Stimulated activated CD4-positive, alpha-beta T cell treated with anti-CD3 and anti-CD28 coated beads, Interleukin-12 subunit alpha, Interleukin-12 subunit beta, amount 100 ng/mL, for 48 hours (primary cell): ENCODE data around the gene NPAS4.
"Not testable (repeated sequence)": the region's sequence is repeated elsewhere in the genome, so short reads cannot be mapped to it uniquely, and the experiment has no call there.

ENCODE experiments used
- DNase-seq, 3 donors: peaks; one replicate each; pipeline ENCODE4 v3.0.0-alpha.2; 2020; ENCODE audit warnings: low read depth in 2 of 3, low spot score in 1 of 3

The NPAS4 gene

DNA sequence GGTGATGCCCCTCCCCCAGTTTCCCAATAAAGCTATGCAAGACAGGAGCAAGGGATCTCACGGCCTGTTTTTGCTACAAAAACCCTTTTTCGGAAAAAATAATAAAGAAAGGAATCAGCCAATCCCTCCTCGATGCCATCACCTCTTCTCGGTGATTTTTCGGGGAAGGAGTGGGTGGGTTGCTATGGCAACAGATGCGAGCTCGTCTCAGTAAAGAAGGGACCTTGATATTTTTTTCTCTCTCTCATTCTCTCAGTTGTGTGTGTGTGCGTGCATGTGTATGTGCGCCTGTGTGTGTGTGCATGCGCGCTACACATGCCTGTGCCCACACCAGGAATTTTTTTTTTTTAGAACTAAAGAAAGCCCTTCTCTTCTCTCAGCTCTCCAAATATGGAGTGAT, 3.8 kb upstream of the NPAS4 start:
- DNase-seq: peak; percentile 25 to 37 (median 28)

DNA sequence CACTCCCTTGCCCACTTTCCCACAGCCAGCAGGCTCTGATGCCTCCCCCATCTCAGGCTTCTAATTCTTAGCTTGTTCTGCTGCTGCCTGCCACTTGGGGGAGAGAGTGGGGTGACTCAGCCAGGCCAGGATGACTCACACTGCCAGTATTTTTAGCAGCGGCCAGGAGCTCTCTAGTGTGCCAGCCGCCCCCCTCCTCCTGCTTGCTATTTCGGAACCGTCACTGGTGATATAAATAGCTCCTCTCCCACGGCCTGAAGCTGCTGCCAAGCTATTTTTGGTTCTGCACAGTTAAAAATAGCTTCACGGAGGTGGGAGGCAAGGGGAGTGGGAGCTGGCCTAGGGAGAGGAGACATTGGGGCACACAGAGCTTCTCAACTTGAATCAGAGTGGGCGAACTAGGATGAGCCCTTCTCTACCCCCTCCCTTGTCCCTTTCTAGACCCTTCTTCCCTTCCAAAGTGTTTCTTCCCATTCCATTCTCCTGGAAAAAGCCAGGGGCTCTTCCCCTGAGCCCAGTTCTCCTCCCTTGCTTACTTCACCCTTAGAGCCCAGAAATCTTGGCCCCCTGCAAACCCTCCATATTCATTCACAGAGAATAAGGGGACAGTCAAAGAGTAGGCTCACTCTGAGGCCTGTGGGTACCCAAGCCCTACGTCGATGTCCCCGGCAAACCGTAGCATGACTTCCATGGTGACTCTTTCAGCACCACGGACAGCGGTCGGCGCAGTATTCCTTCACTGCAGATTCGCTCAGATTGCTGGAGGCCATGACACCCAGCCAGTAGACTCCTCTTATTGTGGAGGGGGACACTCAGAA, 2.5 kb upstream of the NPAS4 start:
- DNase-seq: peak; percentile 66 to 75 (median 67)

DNA sequence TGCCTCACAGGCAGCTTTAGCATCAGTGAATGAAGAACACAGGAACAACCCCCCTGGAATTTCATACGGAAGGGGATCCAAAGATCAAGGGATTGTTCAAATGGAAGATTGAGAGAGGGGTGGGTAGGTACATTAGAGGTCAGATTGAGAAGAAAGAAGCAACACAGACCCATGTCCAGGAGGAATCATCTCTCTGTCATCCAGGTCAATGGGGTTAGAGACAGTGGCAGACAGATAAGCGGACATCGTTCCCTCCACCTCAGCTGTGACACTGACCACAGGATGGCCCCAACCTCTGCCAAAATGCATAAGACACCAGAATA, 1.9 kb upstream of the NPAS4 start:
- DNase-seq: no peak

DNA sequence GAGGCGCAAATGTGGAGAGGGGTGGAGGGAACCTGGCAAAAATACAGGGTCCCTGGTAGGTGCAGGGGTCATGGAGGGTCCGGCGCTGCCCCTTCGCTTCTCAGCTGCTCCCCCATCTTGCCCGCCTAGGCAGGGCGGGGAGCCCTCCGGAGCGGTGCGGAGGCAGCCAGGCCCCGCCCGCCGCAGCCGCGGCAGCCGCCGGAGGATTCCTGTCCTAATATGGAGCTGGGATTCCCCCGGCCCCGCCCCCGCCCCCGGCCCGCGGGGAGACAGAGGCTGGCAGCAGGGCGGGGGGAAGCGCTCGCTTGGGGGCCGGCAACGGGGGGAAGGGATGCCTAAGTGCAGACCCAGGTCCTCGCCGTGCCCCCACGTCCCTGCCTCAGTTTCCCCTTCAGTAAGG, 1.0 kb upstream of the NPAS4 start:
- DNase-seq: no peak

DNA sequence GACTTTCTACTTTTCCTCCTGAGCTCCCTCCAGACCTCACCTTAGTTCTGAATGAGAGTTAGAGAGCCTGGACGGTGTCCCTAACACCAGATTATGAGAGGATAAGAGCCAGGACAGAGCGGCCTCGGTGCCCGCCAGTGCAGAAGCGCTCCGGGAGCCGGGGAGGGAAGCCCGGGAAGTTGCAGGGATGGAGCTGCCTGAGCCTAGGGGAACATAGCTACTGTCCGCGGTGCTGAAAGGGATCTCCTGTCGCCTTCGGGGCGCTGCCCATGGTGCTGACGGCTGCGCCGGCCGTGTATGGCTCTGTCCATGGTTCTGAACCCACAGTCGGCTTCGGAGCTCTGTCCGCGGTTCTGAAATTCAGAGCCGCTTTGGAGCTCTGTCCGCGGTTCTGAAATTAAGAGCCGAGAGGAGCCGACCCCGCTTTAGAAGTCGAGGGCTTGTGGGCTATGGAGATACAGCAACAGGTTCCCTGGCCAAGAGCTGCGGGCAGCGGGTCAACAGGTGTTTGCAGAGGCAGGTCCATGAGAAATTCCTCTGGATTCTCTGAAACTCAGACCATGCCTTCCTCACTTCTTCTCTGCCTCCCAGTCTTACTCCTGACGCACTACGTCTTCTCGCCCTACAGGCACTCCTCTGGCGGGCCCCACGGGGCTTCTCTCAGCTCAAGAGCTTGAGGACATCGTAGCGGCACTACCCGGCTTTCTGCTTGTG, 814 bp downstream of the NPAS4 start:
- peak; percentile 71 to 94 (median 81) for DNase-seq

DNA sequence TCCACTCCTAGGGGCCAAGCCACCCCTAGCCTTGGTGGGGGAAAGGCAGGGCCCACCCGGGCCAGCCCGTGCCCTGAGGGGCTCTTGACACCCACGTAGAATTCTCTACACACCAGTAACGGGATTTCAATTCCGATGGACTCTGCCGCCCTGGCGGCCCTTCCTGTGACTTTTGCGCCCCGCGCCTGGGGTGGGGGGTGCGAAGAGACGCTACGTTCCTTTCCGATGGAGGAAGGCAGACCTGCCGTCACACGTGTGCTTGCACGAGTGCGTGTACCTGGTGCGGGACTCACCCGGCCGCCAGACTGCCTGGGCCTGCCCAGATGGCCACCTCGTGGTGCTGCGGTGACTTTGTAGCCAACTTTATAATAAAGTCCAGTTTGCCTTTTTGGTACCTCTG, 5.5 kb downstream of the NPAS4 start:
- DNase-seq: no peak

DNA sequence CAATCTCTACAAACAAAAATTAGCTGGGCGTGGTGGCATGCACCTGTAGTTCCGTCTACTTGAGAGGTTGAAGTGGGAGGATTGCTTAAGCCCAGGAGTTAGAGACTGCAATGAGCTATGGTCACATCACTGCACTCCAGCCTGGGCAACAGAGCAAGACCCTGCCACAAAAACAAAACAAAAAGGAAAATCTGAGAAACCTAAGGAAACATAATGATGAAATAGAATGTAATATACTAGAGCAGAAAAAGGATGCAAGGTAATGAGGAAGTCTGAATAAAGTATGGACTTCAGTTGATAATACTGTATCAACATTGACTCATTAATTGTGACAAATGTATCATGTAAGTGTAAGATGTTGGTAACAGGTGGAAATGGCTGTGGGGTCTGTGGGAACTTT, 8.1 kb downstream of the NPAS4 start:
- no peak for DNase-seq

DNA sequence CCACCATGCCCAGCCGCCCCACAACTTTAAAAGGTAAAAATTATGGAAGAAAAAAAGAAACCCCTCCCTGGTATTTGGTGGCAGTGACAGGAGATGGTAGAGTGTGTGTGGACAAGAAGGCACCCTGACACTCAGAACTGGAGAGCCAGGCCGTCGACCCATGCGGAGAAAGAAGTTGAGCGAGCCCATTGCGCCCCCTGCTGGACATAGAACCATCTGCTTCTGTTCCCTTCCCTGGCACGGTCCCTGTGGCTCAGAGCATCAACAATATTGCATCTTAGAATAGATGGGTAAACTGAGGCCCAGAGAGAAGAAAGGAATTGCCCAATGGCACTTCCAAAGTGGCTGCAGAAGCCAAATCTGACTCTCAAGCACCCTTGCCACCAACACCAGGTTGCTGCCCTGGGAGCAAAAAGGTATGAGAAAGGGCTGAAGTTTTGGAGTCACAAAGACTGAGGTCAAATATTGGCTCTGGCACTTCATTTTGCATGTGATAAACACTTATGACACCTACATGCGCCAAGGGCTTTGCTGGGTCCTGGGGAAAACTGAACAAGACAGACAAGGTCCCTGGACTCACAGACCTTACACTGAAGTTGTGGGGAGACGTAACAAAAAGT, 9.3 kb downstream of the NPAS4 start:
- peak; percentile 65 to 78 (median 68) for DNase-seq

DNA sequence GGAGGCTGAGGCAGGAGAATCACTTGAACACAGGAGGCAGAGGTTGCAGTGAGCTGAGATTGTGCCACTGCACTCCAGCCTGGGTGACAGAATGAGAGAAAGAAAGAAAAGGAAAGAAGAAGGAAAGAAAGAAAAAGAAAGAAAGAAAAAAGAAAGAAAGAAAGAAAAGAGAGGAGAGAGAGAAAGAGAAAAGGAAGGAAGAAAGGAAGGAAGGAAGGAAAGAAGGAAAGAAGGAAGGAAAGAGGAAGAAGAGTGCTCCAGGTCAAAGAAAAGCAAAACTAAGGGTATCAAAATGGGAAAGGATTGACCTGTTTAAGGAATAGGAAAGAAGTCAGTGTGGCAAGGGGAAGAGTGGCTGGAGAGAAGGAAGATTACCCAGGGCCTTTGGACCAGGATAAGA, 10.5 kb downstream of the NPAS4 start:
- DNase-seq: not testable (repeated sequence)

DNA sequence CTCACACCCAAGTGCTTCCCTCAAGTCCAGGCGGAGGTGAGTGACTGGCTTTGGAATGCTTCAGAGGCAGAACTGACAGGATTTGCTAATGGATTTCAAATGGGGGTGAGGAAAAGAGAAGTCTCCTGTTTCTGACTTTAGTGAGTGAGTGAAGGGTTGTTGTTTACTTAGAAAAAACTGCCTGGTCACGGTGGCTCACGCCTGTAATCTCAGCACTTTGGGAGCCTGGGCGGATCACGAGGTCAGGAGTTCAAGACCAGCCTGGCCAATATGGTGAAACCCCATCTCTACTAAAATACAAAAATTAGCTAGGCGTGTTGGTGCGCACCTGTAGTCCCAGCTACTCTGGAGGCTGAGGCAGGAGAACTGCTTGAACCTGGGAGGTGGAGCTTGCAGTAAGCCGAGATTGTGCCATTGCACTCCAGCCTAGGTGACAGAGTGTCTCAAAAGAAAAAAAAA, 11.1 kb downstream of the NPAS4 start:
- DNase-seq: not testable (repeated sequence)

DNA sequence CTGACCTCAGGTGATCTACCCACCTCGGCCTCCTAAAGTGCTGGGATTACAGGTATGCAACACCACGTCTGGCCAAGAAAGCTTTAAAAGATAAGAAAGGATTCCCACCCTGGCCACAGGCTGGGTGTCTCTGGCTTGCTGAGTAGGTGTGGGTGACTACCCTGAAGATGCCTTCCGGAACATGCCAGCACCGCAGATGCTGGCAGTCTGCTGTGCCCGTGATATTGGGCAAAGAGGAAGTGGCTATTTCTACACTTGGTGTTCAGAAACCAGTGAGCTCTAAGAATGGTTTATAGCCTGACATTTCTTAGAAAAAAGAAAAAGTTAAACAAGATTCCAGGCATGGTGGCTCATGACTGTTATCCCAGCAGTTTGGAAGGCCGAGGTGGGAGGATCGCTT, 11.8 kb downstream of the NPAS4 start:
- DNase-seq: no peak

DNA sequence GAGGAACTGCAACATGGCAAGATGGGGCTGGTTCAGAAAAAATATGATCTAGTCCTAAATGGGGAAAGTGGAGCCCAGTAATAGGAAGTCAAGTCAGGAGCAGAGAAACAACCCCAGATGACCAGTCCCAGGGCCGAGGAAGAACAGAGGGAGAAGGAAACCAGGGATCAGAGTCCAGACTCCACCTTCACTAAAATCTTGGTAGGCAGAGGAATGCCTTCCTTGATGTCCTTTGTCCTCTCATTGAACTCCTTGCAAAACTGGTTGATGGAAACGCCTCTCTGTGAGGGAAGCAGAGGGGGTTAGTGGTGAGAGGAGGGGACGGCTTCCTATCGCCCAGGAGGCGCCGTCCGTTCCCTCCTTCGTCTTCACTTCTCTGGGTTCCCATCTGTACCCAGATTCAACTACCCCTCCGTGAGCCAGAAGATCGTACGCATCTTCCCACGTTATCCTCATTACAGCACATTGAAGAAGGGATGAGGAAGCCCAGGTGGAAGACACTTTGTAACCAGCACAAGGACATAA, 17.2 kb downstream of the NPAS4 start:
- DNase-seq: no peak

DNA sequence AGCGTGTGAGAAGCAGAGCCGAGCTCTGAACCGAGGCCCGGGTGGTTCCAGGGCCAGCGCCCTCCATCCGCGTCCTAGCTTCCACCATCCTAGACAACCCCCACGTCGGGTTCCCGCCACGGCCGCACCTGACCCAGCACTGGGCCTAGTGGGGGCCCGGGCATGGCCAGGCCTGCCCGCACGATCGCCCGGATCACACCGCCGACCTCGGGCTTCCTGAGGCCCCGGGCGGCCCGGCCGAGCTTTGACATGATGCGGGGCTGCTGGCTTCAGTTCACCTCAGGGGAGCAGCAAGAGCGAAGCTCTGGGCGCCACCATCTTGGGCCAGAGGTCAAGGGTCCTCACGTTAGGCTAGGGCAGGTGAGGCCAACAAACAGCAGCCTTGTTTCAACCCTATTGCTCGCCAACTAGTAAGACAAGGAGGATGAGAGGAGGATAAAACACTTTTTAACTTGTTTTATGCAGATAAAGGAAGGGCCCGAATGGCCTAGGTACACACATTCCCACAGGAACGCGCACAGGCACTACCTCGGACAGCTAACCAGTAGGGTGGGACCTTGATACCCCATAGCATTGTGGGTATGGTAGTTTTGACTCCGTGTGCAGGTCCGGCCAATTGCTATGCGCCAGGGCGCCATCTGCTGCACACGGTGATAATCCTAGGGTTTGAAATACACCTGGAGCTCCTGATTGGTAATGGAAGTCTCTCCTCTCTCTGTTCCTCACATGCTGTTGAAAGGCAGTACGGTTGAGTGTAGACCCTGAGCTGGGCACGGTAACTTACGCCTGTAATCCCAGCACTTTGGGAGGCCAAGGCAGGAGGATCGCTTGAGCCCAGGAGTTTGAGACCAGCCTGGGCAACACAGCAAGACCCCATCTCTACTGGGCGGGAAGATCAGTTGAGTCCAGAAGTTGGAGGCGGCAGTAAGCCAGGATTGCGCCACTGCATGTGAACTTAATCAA, 17.9 kb downstream of the NPAS4 start, which contains the start of gene MRPL11:
TSS of gene MRPL11 (minus strand) at position 345 of the 963 bp plus-strand sequence. CDS start at position 251, 94 bp downstream.
- peak; percentile 85 to 90 (median 85) for DNase-seq

DNA sequence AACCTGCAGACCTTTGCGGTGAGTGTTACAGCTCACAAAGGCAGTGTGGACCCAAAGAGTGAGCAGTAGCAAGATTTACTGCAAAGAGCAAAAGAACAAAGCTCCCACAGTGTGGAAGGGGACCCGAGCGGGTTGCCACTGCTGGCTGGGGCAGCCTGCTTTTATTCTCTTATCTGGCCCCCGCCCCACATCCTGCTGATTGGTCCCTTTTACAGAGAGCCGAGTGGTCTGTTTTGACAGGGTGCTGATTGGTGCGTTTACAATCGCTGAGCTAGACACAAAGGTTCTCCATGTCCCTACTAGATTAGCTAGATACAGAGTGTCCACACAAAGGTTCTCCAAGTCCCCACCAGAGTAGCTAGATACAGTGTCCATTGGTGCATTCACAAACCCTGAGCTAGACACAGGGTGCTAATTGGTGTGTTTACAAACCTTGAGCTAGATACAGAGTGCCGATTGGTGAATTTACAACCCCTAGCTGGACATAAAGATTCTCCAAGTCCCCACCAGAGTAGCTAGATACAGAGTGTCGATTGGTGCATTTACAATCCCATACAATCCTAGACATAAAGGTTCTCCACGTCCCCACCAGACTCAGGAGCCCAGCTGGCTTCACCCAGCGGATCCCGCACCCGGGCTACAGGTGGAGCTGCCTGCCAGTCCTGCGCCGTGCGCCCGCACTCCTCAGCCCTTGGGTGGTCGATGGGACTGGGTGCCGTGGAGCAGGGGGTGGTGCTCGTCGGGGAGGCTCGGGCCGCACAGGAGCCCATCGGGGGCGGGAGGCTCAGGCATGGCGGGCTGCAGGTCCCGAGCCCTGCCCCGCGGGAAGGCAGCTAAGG, 19.5 kb downstream of the NPAS4 start:
- not testable (repeated sequence) for DNase-seq

DNA sequence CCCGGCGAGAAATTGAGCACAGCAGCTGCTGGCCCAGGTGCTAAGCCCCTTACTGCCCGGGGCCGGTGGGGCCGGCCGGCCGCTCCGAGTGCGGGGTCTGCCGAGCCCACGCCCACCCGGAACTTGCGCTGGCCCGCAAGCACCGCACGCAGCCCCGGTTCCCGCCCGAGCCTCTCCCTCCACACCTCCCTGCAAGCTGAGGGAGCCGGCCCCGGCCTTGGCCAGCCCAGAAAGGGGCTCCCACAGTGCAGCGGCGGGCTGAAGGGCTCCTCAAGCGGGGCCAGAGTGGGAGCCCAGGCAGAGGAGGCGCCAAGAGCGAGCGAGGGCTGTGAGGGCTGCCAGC, 20.1 kb downstream of the NPAS4 start:
- DNase-seq: not testable (repeated sequence)

DNA sequence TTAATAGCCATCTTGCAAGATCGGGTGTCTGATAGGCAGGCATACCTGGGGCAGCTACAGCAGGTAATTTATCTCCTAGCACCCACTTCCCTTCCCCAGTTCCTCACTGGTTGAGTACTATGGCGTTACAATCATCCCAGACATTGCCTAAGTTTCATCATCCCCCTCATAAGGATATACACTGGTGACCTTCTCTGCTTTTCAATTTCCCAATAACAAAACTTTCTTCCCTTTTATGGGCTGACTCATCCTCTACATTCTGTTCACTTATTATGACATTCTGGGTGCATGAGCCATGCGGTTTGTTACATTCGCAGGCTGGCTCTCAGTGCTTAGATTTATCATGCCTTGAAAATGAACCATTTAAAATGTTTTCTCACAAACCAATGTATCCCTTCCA, 22.8 kb downstream of the NPAS4 start:
- no peak for DNase-seq

DNA sequence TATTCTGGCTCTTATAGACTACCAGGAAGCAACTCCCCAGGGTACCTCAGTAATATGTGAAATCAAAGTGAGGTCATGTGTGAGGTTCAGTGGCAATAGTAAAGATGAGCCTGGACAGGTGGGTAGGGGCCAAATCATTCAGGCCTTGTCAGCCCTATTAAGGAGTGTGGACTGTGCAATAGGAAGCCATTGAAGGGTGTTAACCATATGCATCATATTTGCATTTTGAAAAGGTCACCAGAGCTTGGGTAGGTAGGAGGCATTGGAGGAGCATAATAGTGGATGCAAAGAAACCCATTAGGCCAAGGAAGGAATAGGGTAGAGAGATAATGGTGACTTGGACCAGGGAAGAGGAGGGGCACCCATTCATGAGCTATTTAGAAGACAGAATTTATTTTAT, 26.2 kb downstream of the NPAS4 start:
- DNase-seq: no peak

DNA sequence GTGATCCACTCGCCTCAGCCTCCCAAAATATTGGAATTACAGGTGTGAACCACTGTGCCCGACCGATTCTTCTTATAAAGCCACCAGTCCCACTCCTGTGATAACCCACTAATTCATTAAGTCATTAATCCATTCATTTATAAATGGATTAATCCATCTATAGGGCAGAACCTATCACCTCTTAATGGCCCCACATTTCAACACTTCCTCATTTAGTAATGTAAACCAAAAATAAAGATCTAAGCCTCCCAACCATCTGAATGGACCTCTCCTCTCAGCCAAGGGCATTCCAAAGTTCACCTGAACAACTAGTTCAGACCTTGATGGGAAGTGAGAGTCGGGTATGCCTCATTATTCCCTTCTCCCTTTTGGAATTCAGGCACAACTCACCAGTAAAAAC, 27.7 kb downstream of the NPAS4 start:
- DNase-seq: no peak

DNA sequence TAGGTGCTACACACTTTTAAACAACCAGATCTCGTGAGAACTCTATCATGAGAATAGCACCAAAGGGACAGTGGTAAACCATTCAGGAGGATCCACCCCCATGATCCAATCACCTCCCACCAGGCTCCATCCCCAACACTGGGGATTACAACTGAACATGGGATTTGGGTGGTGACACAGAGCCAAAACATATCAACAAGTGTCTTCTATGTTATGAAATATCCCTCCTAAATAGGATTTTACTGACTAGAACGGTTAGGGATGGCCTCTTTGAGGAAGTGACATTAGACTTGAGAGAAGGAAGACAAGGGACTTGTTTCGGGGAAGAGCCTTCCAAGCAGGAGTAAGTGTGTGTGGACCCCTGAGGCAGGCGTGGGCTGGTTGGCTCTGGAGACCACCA, 29.7 kb downstream of the NPAS4 start:
- no peak for DNase-seq

DNA sequence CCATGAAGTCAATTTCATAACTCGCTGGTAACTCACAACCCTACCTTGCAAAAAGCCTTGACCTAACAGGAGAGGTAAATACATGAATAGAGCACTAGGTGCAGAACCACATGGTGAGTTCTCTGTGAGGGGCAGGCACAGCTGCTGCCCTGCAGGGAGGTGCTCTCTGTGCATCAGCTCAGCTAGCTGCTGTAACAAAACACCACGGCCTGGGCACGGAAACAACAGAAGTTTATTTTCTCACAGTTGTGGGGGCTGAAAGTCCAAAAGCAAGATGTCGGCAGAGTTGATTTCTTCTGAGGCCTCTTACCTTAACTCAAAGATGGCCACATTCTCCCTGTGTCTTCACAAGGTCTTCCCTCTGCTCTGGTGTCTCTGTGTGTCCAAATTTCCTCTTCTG, 30.8 kb downstream of the NPAS4 start:
- no peak for DNase-seq
